GM21529 (cell line): Measurements from ENCODE around the gene PTTG1.

ENCODE experiments used
- ATAC-seq: cut with Tn5 transposase; IDR thresholded peaks from one replicate; pipeline ENCODE4 v1.9.1; 2021; ENCODE audit not compliant: unreplicated experiment

The PTTG1 gene

GRCh38 chr5:160470437-160471361, 49.0 kb downstream of the PTTG1 start:
- ATAC-seq = no peak

- no peak for ATAC-seq
Observed at GRCh38 chr5:160471761-160472160, 50.1 kb downstream of the PTTG1 start.

GRCh38 chr5:160472482-160472881, 50.8 kb downstream of the PTTG1 start:
- no peak for ATAC-seq

- ATAC-seq = no peak
Observed at GRCh38 chr5:160473681-160474080, 52.0 kb downstream of the PTTG1 start.

GRCh38 chr5:160474084-160474483, 52.4 kb downstream of the PTTG1 start:
- ATAC-seq = no peak

GRCh38 chr5:160475864-160476438, 54.3 kb downstream of the PTTG1 start:
- ATAC-seq = no peak

GRCh38 chr5:160477266-160477970, 55.8 kb downstream of the PTTG1 start:
- no peak for ATAC-seq

GRCh38 chr5:160478163-160478562, 56.5 kb downstream of the PTTG1 start:
- no peak for ATAC-seq
